Large intestine (tissue), 3 donors: ENCODE measurements around the gene SFTPB. TPM values are rescaled to one million over a fixed set of nuclear protein-coding genes. Genes with fewer than 3 reads are reported as not detected.

Experiments
- DNase-seq, 2 donors: peaks; one replicate each; pipeline versions ENCODE4 v3.0.0 to v3.0.0-alpha.2; 2013
- H3K27ac ChIP-seq: one replicate; pipeline ENCODE4 v1.5.1; 2013; ENCODE audit warnings: low read length
- H3K27me3 ChIP-seq: 2 replicates; pipeline ENCODE4 v1.6.1; 2013; ENCODE audit warnings: low read length; ENCODE audit not compliant: control insufficient read depth, insufficient read depth
- H3K36me3 ChIP-seq: 2 replicates; pipeline ENCODE4 v1.6.1; 2013; ENCODE audit warnings: low read length; ENCODE audit not compliant: control insufficient read depth, insufficient read depth
- H3K4me1 ChIP-seq: one replicate; pipeline ENCODE4 v1.6.1; 2013; ENCODE audit warnings: low read length; ENCODE audit not compliant: control insufficient read depth, insufficient read depth
- H3K4me3 ChIP-seq: one replicate; pipeline ENCODE4 v1.5.1; 2013; ENCODE audit warnings: low read length
- H3K9me3 ChIP-seq: one replicate; pipeline ENCODE4 v1.6.1; 2013; ENCODE audit warnings: mild to moderate bottlenecking, low read depth, low read length, moderate library complexity; ENCODE audit not compliant: control insufficient read depth
- WGBS: methylation state at CpG from one replicate; pipeline ENCODE4 v1.1.5; 2013; ENCODE audit warnings: low lambda C conversion rate; ENCODE audit not compliant: insufficient coverage; 5-methylcytosine and 5-hydroxymethylcytosine counted together
- polyA plus RNA-seq: library from polyadenylated mRNA; unstranded; fragments of 120-200 nt; gene quantifications from one replicate; pipeline ENCODE4 v1.2.1, GENCODE V29; 2013

The SFTPB gene
- polyA plus RNA-seq, 1 donor, result 0.01 TPM

DNA sequence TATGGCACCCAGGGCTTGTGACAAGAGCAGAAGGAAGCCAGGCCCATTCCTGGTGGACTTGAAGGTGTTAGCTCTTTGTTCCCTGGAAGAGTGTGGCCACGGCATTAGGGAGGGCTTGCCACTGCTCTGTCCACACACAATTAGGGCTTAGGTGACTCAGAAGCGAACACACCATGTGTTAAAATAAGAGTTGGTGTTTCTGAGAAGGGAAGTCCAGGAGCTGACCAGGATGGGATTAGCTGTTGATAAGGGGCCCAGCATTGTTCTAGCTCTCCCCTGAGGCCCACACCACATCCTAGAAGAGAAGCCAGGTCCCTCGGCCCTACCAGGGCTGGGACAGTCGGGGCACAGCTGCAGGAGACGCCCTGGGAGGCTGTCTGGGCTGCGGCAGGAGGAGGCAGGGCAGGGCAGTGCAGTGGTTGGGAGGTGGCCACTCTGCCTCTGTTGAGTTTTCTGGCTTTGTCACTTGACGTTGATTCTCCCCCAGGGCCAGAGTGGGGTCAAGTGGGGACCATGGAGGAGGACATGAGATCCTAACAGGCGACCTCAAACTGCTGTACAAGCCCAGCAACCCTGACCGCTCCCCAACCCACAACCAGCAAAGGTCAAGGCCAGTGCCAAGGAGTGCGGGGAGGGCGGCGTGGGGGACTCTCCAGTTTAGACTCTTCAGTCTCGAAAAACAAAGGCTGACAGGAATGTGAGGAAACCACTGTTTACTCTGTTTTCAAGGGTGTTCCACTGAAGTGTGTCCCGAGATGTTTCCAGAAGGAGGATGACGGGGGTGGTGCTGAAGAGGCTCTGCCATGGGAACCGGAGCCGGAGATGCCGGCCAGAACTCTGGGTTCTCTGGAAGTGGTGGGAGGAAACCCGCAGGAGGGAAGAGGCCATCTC is 42.9 kb upstream of the SFTPB start:
- Histone ChIP-seq H3K4me3 (no peak overlapping the region), H3K4me1 (peaks cover 2% of the 10 kb centered on the region), H3K9me3 (no peaks in the 10 kb centered on the region), H3K36me3 (no peaks in the 10 kb centered on the region), H3K27me3 (peaks cover 7% of the 10 kb centered on the region), H3K27ac (no peak overlapping the region)
- no CpG with 5 or more reads among the region's 19 CpGs for WGBS
- DNase-seq, result peak in 1 of 2 donors; percentile 21

DNA sequence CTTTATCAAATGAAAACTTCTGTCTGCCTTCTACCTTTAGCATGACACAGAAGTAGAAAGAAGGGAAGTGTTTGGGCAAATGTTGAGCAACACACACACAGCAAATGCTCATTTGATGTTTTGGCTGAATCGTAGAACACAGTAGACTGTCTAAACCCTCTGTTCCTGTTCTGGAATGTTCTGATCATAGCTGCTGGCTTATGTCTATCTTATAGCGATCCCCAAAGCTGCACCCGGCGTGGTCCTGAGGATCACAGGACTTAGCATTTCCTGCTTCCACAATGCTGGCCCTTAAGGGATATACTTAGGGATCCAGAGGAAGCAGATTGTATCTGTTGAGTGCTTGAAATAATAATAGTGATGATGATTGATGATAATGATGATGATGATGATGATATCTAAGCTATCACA is 41.4 kb upstream of the SFTPB start:
- WGBS, result no CpG with 5 or more reads among the region's 4 CpGs
- Histone ChIP-seq H3K4me3 (no peak overlapping the region), H3K9me3 (no peaks in the 10 kb centered on the region), H3K36me3 (no peaks in the 10 kb centered on the region), H3K4me1 (peaks cover 2% of the 10 kb centered on the region), H3K27ac (no peak overlapping the region), H3K27me3 (peaks cover 7% of the 10 kb centered on the region)
- DNase-seq, result no peak

GRCh38 chr2:85708641-85709040 is 40.6 kb upstream of the SFTPB start:
- no peak for DNase-seq
- Histone ChIP-seq H3K36me3 (no peaks in the 10 kb centered on the region), H3K27ac (no peak overlapping the region), H3K27me3 (peaks cover 7% of the 10 kb centered on the region), H3K9me3 (no peaks in the 10 kb centered on the region), H3K4me3 (no peak overlapping the region), H3K4me1 (peaks cover 2% of the 10 kb centered on the region)
- no CpG with 5 or more reads among the region's 1 CpG for WGBS

DNA sequence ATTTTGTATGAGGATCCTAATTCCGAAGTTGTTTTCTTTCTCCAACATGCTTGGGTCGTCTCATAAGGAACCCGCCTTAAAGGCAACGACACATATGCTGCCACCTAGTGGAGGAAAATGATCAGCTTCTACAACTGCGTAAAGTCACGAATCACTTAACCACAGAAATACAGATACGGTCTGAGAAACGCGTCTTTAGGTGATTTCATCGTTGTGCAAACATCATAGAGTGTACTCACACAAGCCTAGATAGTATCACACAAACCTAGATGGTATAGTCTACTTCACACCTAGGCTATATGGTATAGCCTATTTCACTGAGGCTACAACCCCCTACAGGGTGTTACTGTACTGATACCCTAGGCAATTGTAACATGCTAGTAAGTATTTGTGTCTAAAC is 39.3 kb upstream of the SFTPB start:
- no CpG with 5 or more reads among the region's 10 CpGs for WGBS
- H3K36me3 ChIP-seq, result no peaks in the 10 kb centered on the region
- H3K4me3 ChIP-seq, result no peak overlapping the region
- H3K27ac ChIP-seq, result no peak overlapping the region
- peak; percentile 68 to 74 for DNase-seq
- H3K9me3 ChIP-seq, result no peaks in the 10 kb centered on the region
- peaks cover 10% of the 10 kb centered on the region for H3K27me3 ChIP-seq
- peaks cover 2% of the 10 kb centered on the region for H3K4me1 ChIP-seq

GRCh38 chr2:85706599-85707296 is 38.7 kb upstream of the SFTPB start:
- Histone ChIP-seq H3K36me3 (no peaks in the 10 kb centered on the region), H3K9me3 (no peaks in the 10 kb centered on the region), H3K4me3 (no peak overlapping the region), H3K4me1 (peaks cover 2% of the 10 kb centered on the region), H3K27me3 (peaks cover 10% of the 10 kb centered on the region), H3K27ac (no peak overlapping the region)
- no peak for DNase-seq
- WGBS, result no CpG with 5 or more reads among the region's 10 CpGs

- DNase-seq, result no peak
- peaks cover 2% of the 10 kb centered on the region for H3K4me1 ChIP-seq
- no peak overlapping the region for H3K4me3 ChIP-seq
- no peaks in the 10 kb centered on the region for H3K36me3 ChIP-seq
- no peaks in the 10 kb centered on the region for H3K9me3 ChIP-seq
- H3K27me3 ChIP-seq, result peaks cover 10% of the 10 kb centered on the region
- no peak overlapping the region for H3K27ac ChIP-seq
- WGBS, result no CpG with 5 or more reads among the region's 6 CpGs
These were observed 38.1 kb upstream of the SFTPB start for GRCh38 chr2:85706063-85706462.

- peak; percentile 38 to 40 for DNase-seq
- Histone ChIP-seq H3K4me1 (peaks cover 2% of the 10 kb centered on the region), H3K9me3 (no peaks in the 10 kb centered on the region), H3K27me3 (peaks cover 10% of the 10 kb centered on the region), H3K4me3 (no peak overlapping the region), H3K36me3 (no peaks in the 10 kb centered on the region), H3K27ac (no peak overlapping the region)
- WGBS, result no CpG with 5 or more reads among the region's 2 CpGs
These were observed 37.7 kb upstream of the SFTPB start for GRCh38 chr2:85705680-85706039.

DNA sequence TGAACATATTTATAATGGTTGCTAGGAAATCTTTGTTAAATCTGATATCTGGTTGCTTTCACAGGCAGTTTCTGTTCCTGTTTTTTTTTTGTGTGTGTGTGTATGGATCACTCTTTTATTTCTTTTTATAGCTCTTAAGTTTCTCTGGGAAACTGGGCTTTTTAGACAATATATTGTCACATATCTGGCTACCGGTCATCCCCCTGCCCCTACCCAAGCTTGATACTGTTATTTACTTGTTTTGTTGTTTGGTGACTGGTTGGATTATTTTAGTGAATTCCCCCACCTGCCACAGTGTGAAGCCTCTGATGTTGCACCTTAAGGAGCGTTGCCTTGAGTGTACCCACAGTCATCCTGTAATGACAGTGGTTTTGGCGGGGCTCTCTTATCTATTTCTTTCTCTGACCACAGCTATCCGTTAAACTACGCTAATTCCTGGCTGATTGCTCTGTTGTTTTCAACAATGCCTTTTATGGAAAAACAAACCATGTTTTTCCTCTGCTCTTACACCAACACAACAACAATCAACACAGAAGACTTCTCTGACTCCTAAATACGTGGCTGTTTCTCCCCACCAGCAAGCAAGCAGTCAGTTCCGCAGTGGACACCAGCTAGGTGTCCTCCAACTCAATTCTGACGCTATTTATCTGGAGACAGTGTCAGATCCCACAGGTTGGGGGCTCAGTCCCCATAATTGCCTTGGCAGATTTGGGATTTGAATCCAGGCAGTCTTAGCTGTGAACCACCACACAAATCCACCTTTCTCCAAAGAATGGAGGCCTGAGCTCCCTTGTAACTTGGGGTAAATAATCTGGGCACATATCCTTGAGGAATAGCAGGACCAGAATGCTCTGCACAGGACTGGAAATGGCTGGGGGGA is 37.0 kb upstream of the SFTPB start:
- Histone ChIP-seq H3K4me1 (peaks cover 2% of the 10 kb centered on the region), H3K9me3 (no peaks in the 10 kb centered on the region), H3K4me3 (no peak overlapping the region), H3K27ac (no peak overlapping the region), H3K27me3 (peaks cover 10% of the 10 kb centered on the region), H3K36me3 (no peaks in the 10 kb centered on the region)
- no peak for DNase-seq
- WGBS, result 60% methylated on average over 1 of the region's 8 CpGs

DNA sequence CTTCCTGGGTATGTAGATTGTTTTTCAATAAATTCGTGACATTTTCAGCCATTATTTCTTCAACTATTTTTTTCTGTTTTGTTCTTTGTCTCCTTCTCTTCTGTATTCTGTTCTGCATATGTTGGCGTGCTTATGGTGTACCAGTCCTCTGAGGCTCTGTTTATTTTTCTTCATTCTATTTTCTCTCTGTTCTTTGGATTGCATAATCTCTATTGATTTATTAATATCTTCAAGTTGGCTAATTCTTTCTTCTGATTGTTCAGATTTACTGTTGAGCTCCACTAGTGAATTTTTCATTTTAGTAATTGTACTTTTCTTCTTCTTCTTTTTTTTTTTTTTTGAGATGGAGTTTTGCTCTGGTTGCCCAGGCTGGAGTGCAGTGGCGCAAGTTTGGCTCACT is 36.0 kb upstream of the SFTPB start:
- DNase-seq, result no peak
- 82% methylated on average over 2 of the region's 3 CpGs for WGBS
- Histone ChIP-seq H3K27me3 (peaks cover 7% of the 10 kb centered on the region), H3K9me3 (no peaks in the 10 kb centered on the region), H3K4me3 (no peak overlapping the region), H3K36me3 (no peaks in the 10 kb centered on the region), H3K4me1 (peaks cover 2% of the 10 kb centered on the region), H3K27ac (no peak overlapping the region)

DNA sequence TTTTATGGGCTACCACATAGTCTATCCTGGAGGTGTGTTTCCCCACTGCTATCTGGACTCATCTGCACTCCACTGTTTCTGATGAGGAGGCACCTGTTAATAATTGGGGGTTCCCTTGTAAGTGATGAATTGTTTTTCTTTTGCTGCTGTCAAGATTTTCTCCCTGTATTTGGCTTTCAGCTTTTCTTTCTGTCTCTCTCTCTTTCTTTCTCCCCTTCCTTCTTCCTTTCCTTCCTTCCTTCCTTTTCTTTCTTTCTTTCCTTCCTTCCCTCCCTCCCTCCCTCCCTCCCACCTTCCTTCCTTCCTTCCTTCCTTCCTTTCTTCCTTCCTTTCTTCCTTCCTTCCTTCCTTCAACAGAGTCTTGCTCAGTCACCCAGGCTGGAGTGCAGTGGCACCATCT is 35.3 kb upstream of the SFTPB start:
- peaks cover 7% of the 10 kb centered on the region for H3K27me3 ChIP-seq
- DNase-seq, result no peak
- H3K4me3 ChIP-seq, result no peak overlapping the region
- H3K9me3 ChIP-seq, result no peaks in the 10 kb centered on the region
- H3K4me1 ChIP-seq, result peaks cover 2% of the 10 kb centered on the region
- H3K27ac ChIP-seq, result no peak overlapping the region
- H3K36me3 ChIP-seq, result no peaks in the 10 kb centered on the region
